ENCODE data around the gene TBRG4.

TBRG4 gene

GRCh38 chr7:45117582-45117981 is 6.1 kb upstream of the TBRG4 start (continued):
- TF ChIP-seq TOX (CRISPR knock-in tag; IDR thresholded peaks at IDR 0.05; ENCODE audit: borderline replicate concordance) (no peak), SNAI2 (CRISPR knock-in tag; IDR thresholded peaks at IDR 0.05) (no peak), BACH2 (CRISPR knock-in tag; IDR thresholded peaks at IDR 0.05; ENCODE audit: borderline replicate concordance) (no peak), GLIS3 (CRISPR knock-in tag; IDR thresholded peaks at IDR 0.05) (no peak), ESRRG (CRISPR knock-in tag; IDR thresholded peaks at IDR 0.05) (no peak), ZC3H10 (CRISPR knock-in tag; IDR thresholded peaks at IDR 0.05) (no peak)
- TF ChIP-seq, protein P1, sequence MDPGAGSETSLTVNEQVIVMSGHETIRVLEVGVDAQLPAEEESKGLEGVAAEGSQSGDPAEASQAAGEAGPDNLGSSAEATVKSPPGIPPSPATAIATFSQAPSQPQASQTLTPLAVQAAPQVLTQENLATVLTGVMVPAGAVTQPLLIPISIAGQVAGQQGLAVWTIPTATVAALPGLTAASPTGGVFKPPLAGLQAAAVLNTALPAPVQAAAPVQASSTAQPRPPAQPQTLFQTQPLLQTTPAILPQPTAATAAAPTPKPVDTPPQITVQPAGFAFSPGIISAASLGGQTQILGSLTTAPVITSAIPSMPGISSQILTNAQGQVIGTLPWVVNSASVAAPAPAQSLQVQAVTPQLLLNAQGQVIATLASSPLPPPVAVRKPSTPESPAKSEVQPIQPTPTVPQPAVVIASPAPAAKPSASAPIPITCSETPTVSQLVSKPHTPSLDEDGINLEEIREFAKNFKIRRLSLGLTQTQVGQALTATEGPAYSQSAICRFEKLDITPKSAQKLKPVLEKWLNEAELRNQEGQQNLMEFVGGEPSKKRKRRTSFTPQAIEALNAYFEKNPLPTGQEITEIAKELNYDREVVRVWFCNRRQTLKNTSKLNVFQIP (CRISPR knock-in tag; IDR thresholded peaks at IDR 0.05; ENCODE audit: borderline replicate concordance, low read depth), result no peak

- TF ChIP-seq ZNF8 (CRISPR knock-in tag; IDR thresholded peaks at IDR 0.05) (no peak), ZC3H10 (CRISPR knock-in tag; IDR thresholded peaks at IDR 0.05) (no peak), CREB5 (CRISPR knock-in tag; IDR thresholded peaks at IDR 0.05; ENCODE audit: low read depth) (no peak), ARNTL (CRISPR knock-in tag; IDR thresholded peaks at IDR 0.05; ENCODE audit: borderline replicate concordance, low read depth) (no peak), SNAI2 (CRISPR knock-in tag; IDR thresholded peaks at IDR 0.05) (no peak), ZNF70 (CRISPR knock-in tag; IDR thresholded peaks at IDR 0.05) (no peak), ZNF565 (CRISPR knock-in tag; conservative IDR thresholded peaks at IDR 0.05; ENCODE audit: low read depth) (no peak), ZFP30 (CRISPR knock-in tag; IDR thresholded peaks at IDR 0.05) (no peak), TCF4 (CRISPR knock-in tag; IDR thresholded peaks at IDR 0.05; ENCODE audit: borderline replicate concordance) (no peak), ESRRG (CRISPR knock-in tag; IDR thresholded peaks at IDR 0.05) (no peak), TOX (CRISPR knock-in tag; IDR thresholded peaks at IDR 0.05; ENCODE audit: borderline replicate concordance) (no peak), OSR1 (CRISPR knock-in tag; IDR thresholded peaks at IDR 0.05) (no peak), CSDC2 (CRISPR knock-in tag; IDR thresholded peaks at IDR 0.05) (no peak), PPARA (CRISPR knock-in tag; IDR thresholded peaks at IDR 0.05; ENCODE audit: borderline replicate concordance) (no peak), RARB (CRISPR knock-in tag; IDR thresholded peaks at IDR 0.05) (no peak)
- TF ChIP-seq, protein P2, sequence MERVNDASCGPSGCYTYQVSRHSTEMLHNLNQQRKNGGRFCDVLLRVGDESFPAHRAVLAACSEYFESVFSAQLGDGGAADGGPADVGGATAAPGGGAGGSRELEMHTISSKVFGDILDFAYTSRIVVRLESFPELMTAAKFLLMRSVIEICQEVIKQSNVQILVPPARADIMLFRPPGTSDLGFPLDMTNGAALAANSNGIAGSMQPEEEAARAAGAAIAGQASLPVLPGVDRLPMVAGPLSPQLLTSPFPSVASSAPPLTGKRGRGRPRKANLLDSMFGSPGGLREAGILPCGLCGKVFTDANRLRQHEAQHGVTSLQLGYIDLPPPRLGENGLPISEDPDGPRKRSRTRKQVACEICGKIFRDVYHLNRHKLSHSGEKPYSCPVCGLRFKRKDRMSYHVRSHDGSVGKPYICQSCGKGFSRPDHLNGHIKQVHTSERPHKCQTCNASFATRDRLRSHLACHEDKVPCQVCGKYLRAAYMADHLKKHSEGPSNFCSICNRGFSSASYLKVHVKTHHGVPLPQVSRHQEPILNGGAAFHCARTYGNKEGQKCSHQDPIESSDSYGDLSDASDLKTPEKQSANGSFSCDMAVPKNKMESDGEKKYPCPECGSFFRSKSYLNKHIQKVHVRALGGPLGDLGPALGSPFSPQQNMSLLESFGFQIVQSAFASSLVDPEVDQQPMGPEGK (CRISPR knock-in tag; IDR thresholded peaks at IDR 0.05; ENCODE audit: borderline replicate concordance), result no peak
- TF ChIP-seq, protein P3, sequence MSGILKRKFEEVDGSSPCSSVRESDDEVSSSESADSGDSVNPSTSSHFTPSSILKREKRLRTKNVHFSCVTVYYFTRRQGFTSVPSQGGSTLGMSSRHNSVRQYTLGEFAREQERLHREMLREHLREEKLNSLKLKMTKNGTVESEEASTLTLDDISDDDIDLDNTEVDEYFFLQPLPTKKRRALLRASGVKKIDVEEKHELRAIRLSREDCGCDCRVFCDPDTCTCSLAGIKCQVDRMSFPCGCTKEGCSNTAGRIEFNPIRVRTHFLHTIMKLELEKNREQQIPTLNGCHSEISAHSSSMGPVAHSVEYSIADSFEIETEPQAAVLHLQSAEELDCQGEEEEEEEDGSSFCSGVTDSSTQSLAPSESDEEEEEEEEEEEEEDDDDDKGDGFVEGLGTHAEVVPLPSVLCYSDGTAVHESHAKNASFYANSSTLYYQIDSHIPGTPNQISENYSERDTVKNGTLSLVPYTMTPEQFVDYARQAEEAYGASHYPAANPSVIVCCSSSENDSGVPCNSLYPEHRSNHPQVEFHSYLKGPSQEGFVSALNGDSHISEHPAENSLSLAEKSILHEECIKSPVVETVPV (CRISPR knock-in tag; IDR thresholded peaks at IDR 0.05), result no peak
- TF ChIP-seq, protein P4, sequence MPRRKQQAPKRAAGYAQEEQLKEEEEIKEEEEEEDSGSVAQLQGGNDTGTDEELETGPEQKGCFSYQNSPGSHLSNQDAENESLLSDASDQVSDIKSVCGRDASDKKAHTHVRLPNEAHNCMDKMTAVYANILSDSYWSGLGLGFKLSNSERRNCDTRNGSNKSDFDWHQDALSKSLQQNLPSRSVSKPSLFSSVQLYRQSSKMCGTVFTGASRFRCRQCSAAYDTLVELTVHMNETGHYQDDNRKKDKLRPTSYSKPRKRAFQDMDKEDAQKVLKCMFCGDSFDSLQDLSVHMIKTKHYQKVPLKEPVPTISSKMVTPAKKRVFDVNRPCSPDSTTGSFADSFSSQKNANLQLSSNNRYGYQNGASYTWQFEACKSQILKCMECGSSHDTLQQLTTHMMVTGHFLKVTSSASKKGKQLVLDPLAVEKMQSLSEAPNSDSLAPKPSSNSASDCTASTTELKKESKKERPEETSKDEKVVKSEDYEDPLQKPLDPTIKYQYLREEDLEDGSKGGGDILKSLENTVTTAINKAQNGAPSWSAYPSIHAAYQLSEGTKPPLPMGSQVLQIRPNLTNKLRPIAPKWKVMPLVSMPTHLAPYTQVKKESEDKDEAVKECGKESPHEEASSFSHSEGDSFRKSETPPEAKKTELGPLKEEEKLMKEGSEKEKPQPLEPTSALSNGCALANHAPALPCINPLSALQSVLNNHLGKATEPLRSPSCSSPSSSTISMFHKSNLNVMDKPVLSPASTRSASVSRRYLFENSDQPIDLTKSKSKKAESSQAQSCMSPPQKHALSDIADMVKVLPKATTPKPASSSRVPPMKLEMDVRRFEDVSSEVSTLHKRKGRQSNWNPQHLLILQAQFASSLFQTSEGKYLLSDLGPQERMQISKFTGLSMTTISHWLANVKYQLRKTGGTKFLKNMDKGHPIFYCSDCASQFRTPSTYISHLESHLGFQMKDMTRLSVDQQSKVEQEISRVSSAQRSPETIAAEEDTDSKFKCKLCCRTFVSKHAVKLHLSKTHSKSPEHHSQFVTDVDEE (CRISPR knock-in tag; IDR thresholded peaks at IDR 0.05), result no peak
- TF ChIP-seq, protein P1 (CRISPR knock-in tag; IDR thresholded peaks at IDR 0.05; ENCODE audit: borderline replicate concordance, low read depth), result no peak
- no peak for ATAC-seq
Measured at GRCh38 chr7:45116048-45116447, 4.6 kb upstream of the TBRG4 start.
